ENCODE results near the gene DPF3. TPM values are rescaled to one million over a fixed set of nuclear protein-coding genes. Genes with fewer than 3 reads are reported as not detected.

DPF3 gene
- total and polyA plus RNA-seq, 11 donors = 13.5 to 53.8 (median 37.0) TPM

DNA sequence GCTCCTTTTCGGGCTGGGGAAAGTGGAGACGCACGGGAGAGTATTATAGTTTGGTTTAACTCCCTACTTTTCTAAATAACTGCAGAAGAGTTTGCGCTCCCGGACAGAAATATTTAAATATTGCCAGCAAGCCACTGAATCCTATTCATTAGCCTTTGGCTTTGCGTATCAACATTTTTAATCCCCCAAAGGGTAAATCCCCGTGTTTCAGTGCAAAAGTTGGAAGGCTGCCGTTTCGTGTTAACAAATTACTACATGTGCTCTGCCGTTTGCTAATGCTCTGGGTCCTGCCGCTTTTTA lies 372 bp upstream of the DPF3 start:
- Histone ChIP-seq H3K9me3 (no peaks in the 10 kb centered on the region), H3K27me3 (peaks cover 0 to 47% (median 4%) of the 10 kb centered on the region in 9 donors), H3K4me3 (peak overlapping the region; percentile 41 to 98 (median 82)), H3K27ac (peak overlapping the region; percentile 72 to 93 (median 84)), H3K4me1 (peaks cover 0 to 36% (median 18%) of the 10 kb centered on the region in 12 donors), H3K36me3 (no peaks in the 10 kb centered on the region)
- intact Hi-C loops (cut with DNase I) = loop anchor here in 8 of 10 donors (1.0 to 10.0 kb wide), 10 partner anchors 63 to 279 kb away; no protein-coding TSS in a partner anchor
- 0 to 1% (median 1%) methylated on average over 11 of the region's 11 CpGs for whole genome bisulfite sequencing, 4 donors
- no peak for DNase-seq
- ATAC-seq = no peak
- no peak for TF ChIP-seq POLR2A (IDR thresholded peaks at IDR 0.05)
- TF ChIP-seq, protein P1, sequence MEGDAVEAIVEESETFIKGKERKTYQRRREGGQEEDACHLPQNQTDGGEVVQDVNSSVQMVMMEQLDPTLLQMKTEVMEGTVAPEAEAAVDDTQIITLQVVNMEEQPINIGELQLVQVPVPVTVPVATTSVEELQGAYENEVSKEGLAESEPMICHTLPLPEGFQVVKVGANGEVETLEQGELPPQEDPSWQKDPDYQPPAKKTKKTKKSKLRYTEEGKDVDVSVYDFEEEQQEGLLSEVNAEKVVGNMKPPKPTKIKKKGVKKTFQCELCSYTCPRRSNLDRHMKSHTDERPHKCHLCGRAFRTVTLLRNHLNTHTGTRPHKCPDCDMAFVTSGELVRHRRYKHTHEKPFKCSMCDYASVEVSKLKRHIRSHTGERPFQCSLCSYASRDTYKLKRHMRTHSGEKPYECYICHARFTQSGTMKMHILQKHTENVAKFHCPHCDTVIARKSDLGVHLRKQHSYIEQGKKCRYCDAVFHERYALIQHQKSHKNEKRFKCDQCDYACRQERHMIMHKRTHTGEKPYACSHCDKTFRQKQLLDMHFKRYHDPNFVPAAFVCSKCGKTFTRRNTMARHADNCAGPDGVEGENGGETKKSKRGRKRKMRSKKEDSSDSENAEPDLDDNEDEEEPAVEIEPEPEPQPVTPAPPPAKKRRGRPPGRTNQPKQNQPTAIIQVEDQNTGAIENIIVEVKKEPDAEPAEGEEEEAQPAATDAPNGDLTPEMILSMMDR (IDR thresholded peaks at IDR 0.05) = no peak

DNA sequence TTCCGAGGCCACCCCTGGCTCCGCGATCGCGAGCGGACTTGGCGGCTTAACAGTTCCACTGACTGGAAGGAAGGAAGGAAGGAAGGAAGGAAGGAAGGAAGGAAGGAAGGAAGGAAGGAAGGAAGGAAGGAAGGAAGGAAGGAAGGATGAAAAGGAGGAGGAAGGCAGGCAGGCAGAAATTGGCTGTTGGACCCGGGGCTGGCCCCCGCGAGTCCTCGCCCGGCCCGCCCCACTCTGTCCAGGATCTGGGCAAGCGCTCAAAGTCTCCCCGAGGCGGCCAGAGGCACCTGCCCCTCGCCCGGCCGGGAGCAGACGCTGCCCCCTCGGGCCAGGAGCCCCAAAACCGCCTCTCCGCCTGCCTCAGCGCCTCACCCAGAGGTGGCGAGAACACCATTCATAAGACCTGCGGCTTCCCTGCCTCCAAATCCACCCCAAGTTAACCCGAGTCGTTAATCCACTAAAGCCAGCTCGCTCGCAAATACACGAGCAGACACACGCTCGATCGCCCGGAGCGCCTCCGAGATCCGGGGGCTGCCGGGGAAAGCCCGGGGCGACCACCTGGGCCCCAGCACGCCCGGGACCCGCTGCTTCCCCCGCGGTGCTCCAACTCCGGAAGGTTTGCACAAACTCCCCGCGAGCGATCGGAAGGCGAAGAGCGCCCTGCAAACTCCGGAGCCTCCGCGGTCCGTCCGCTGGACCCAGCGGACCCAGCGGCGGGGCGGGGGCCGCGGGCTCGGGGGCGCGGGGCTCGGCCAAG lies 844 bp downstream of the DPF3 start:
- no peaks in the 10 kb centered on the region for H3K36me3 ChIP-seq
- no peaks in the 10 kb centered on the region for H3K9me3 ChIP-seq
- H3K4me1 ChIP-seq = peaks cover 0 to 44% (median 21%) of the 10 kb centered on the region in 12 donors
- peaks cover 0 to 47% (median 4%) of the 10 kb centered on the region in 9 donors for H3K27me3 ChIP-seq
- peak overlapping the region; percentile 34 to 93 (median 84) for H3K27ac ChIP-seq
- peak in 1 of 2 donors; percentile 21 for TF ChIP-seq POLR2A (IDR thresholded peaks at IDR 0.05)
- TF ChIP-seq, protein P1 (IDR thresholded peaks at IDR 0.05) = no peak
- WGBS, 4 donors = 0 to 1% (median 1%) methylated on average over 30 to 68 of the region's 68 CpGs
- ATAC-seq (peak in 3 of 4 donors; percentile 14 to 40 (median 35)), DNase-seq (peak in 4 of 5 donors; percentile 24 to 69 (median 48))
- intact Hi-C loops (cut with DNase I) = loop anchor here in 8 of 10 donors (1.0 to 10.0 kb wide), 9 partner anchors 66 to 278 kb away; no protein-coding TSS in a partner anchor
- peak overlapping the region; percentile 56 to 98 (median 84) for H3K4me3 ChIP-seq

DNA sequence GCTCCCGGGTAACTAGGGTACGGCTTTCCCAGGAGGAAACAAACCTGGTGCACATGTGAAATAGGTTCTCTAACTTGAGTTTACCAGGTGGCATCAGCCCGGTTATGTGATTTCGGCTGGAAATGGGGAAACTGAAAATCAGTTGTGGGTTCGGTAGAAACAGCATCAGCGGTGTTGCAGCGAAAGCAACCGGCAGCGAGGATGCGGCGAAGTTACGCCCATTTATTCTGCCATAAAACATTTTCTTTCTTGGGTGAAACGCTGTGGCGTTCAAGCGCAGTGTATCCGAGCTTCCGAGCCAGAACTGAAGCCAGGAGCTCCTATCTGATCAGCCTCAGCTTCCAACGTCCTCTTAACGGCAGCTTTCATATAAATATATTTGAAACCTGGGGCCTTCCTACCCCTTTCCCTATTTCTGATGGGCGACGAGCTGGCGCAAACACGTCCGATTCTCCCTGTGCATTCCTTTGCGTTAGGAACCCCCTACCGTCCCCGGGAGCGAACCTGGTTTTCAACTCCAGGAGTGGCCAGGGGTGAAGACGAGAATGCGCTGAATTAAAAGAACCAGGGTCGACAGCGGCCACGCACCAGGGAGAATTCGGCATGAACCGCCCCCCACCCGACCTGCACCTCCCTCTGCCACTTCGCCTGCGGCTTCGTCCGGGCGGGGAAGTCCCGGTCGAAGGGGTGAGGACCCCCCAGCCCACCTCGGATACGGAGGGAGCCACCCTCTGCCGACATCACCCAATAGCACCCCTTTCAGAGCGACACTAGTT lies 1.6 kb downstream of the DPF3 start:
- Histone ChIP-seq H3K27ac (peak overlapping the region in 11 of 12 donors; percentile 28 to 93 (median 84)), H3K4me1 (peaks cover 0 to 45% (median 21%) of the 10 kb centered on the region in 12 donors), H3K36me3 (no peaks in the 10 kb centered on the region), H3K9me3 (no peaks in the 10 kb centered on the region), H3K4me3 (peak overlapping the region; percentile 56 to 98 (median 84)), H3K27me3 (peaks cover 0 to 47% (median 4%) of the 10 kb centered on the region in 9 donors)
- ATAC-seq (no peak), DNase-seq (peak in 1 of 5 donors; percentile 13)
- WGBS, 4 donors = 0 to 1% (median 1%) methylated on average over 46 to 47 of the region's 47 CpGs
- no peak for TF ChIP-seq POLR2A (IDR thresholded peaks at IDR 0.05)
- TF ChIP-seq, protein P1 (IDR thresholded peaks at IDR 0.05) = peak in 1 of 12 donors; percentile 4
- intact Hi-C loops (cut with DNase I) = loop anchor here in 8 of 10 donors (1.0 to 10.0 kb wide), 9 partner anchors 65 to 277 kb away; no protein-coding TSS in a partner anchor

Measured in heart left ventricle (tissue), 16 donors.